D721Med (cell line): ENCODE data around the gene PTPRU.
"Not testable (repeated sequence)": the region's sequence is repeated elsewhere in the genome, so short reads cannot be mapped to it uniquely, and the experiment has no call there.

Experiments
- DNase-seq: peaks from one replicate; pipeline ENCODE4 v3.0.0; 2011; ENCODE audit warnings: low spot score; ENCODE audit not compliant: insufficient read length
- FAIRE-seq: peaks from 2 replicates; lab custom pipeline; 2011; peaks lifted over from hg19 to GRCh38; lab: Jason Lieb, UNC
- TF ChIP-seq, protein P1 (sequence below): IDR thresholded peaks from 2 replicates; pipeline ENCODE4 v1.5.1; 2012; ENCODE audit warnings: mild to moderate bottlenecking, control low read depth; ENCODE audit not compliant: insufficient read depth; ENCODE audit errors: missing control alignments

The PTPRU gene

DNA sequence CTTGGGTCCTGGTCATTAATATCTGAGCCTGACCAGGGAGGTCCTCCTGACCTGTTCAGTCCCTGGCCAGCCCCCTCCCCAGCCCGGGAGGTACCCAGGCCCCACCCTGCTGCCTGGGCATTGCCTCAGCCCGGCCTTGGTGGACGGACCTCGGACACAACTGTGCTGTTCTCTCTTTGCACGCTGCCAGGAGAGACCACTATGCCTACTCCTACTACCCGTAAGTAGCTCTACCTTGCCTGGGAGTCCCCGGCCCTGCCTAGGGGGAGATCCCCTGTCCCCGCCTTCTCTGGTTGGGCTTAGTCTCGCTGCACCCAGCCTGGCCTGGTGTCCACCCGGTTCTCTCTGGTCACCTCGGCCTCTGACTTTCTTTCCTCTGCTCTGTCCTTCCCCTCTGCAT is 53.2 kb downstream of the PTPRU start:
- no peak for FAIRE-seq
- DNase-seq: no peak
- TF ChIP-seq, protein P1, sequence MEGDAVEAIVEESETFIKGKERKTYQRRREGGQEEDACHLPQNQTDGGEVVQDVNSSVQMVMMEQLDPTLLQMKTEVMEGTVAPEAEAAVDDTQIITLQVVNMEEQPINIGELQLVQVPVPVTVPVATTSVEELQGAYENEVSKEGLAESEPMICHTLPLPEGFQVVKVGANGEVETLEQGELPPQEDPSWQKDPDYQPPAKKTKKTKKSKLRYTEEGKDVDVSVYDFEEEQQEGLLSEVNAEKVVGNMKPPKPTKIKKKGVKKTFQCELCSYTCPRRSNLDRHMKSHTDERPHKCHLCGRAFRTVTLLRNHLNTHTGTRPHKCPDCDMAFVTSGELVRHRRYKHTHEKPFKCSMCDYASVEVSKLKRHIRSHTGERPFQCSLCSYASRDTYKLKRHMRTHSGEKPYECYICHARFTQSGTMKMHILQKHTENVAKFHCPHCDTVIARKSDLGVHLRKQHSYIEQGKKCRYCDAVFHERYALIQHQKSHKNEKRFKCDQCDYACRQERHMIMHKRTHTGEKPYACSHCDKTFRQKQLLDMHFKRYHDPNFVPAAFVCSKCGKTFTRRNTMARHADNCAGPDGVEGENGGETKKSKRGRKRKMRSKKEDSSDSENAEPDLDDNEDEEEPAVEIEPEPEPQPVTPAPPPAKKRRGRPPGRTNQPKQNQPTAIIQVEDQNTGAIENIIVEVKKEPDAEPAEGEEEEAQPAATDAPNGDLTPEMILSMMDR: no peak

DNA sequence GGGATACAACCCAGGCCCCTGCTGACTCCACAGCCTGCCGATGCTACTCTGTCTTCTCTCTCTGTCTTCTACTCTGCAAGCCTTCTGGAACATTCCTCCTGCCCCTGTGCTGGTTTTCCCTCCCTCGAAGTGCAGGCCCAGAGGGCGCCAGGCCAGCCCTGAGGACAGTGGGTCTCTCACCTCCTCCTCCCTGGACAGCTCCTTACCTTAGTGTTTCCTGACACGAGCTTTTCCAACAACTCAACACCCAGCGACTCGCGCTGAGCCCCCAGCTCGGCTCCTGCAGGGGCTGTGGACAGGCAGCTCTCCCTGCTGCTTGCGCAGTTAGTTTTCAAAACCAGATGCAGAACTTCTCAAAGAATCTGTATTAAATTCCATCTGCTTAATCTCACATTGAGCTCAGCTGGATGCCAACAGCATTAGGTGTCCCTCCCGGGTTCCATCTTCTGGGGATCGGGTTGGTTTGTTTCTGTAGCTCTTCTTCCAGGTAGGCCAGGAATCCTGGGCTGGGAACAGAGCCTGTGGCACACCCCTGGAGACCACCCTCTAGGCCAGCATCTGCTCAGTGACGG is 54.2 kb downstream of the PTPRU start:
- FAIRE-seq: no peak
- TF ChIP-seq, protein P1: no peak
- DNase-seq: no peak

DNA sequence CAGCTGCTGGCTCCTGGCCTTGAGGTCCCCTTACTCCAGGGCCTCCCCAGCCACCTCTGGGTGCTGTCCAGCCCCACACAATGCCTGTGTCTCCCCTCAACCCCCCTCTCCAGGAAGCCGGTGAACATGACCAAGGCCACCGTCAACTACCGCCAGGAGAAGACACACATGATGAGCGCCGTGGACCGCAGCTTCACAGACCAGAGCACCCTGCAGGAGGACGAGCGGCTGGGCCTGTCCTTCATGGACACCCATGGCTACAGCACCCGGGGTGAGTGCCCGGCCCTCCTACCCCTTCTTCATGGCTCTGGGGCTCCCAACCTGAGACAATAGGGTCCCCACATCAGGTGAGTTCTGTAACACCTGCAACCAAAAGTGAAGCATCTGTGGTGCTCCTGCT is 55.4 kb downstream of the PTPRU start:
- no peak for DNase-seq
- no peak for FAIRE-seq
- TF ChIP-seq, protein P1: no peak

DNA sequence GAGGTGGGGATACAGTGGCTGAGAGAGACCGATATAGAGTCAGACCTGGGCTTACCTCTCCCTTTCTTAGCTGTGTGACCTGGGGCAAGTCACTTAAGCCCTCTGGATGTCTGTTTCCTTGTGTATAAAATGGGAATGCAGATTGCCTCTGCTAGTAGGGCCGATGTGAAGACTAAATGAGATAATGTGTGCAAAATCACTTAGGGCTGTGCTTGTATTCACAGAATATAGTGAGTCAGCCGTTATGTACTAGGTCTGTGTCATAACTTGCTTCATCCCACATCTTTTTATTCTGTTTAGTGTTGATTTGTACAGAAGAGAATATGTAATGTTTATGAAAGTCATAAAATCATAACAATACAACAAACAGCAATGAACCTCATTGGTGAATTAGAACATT is 56.0 kb downstream of the PTPRU start:
- TF ChIP-seq, protein P1: no peak
- FAIRE-seq: no peak
- DNase-seq: no peak

DNA sequence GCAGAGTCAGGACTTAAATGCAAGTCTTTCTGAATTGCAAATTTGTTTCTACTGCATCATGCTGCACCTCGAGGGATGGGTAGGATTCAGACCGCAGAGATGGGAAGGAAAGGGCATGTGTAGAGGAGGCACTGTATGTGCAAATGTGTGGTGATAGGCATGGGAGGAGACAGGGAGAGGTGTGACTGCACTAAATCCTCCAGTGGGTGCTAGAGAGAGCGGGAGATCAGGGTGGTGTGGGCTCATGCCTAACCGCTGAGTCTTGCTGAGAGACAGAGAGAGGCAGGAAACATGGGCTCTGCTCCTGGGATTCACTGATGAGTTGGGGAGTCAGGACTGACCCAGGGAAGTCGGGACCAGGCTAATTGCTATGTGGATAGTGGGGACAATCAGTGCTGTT is 61.1 kb downstream of the PTPRU start:
- no peak for FAIRE-seq
- TF ChIP-seq, protein P1: no peak
- no peak for DNase-seq

DNA sequence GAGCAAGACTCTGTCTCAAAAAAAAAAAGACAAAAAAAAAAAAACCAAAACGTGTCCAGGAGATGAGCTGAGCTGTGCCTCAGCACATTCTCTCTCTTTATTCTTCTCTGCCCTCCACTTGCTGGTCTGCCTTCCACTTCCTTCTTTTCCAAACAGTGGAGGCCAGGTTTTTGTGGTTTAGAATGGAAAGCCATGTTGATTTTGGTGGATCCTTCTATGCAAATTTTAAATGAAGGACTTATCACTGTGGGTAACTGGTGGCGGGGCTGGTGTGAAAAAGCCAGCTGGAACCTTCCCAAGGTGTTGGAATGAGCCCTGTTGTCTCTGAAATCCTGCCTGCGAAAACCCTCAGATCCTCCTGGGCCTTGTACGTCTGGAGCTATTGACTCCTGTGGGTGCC is 61.9 kb downstream of the PTPRU start:
- FAIRE-seq: no peak

DNA sequence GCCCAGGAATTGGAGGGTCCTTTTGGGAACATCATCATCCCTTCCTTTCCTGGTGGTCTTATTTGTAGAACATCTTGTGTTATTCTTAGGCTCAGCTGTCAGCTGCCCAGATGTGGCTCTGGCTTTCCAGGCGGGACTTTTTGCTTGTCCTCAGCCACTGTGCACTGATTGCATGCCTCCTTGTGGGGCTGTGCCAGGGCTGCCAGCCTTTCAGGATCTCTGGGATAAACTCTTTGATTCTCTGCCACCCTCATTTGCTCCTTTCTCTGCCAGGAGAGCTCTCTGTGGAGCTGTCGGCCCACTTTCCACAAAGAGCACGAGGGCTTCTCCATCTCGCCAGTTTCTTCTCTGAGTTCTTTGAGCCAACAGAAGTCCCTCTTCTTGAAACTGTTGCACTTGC is 63.1 kb downstream of the PTPRU start:
- FAIRE-seq: no peak
- no peak for DNase-seq
- TF ChIP-seq, protein P1: no peak

More for the DNA sequence above, 61.9 kb downstream of the PTPRU start:
- DNase-seq: no peak
- TF ChIP-seq, protein P1: no peak

DNA sequence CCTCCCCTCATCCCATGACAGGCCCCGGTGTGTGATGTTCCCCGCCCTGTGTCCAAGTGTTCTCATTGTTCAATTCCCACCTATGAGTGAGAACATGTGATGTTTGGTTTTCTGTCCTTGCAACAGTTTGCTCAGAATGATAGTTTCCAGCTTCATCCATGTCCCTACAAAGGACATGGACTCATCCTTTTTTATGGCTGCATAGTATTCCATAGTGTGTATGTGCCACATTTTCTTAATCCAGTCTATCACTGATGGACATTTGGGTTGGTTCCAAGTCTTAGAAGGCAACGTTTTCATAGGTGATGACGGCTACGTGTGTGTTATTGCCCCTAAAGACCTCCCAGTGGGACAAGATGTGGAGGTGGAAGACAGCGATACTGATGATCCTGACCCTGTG is 65.4 kb downstream of the PTPRU start:
- FAIRE-seq, DNase-seq: not testable (repeated sequence)
